MCF 10A (cell line): ENCODE results near the gene OSBPL3. TPM values are rescaled to one million over a fixed set of nuclear protein-coding genes. Genes with fewer than 3 reads are reported as not detected.

ENCODE experiments used
- BruUV-seq: library from RNA; stranded (reverse); fragments of 400-500 nt; replicated peaks from 2 replicates; lab custom pipeline; 2021; lab: Mats Ljungman, UMichigan
- CTCF ChIA-PET: fragments of 300-600 bp; sonication (Branson Sonifier 250); formaldehyde crosslinking; extraction: SDS; loops from one replicate; lab custom pipeline; 2021; ENCODE audit warnings: antibody characterized with exemption, inconsistent platforms; lab: Yijun Ruan, JAX
- POLR2A ChIA-PET: fragments of 300-600, 350-650 bp; sonication (Branson Sonifier 250); formaldehyde crosslinking; extraction: SDS; loops from one replicate; lab custom pipeline; 2020; ENCODE audit warnings: antibody characterized with exemption, inconsistent platforms; lab: Yijun Ruan, JAX
- DNase-seq: peaks from one replicate; pipeline ENCODE4 v3.0.0-alpha.2; 2018; ENCODE audit not compliant: unreplicated experiment
- H3K27ac Mint-ChIP-seq: one replicate; pipeline ENCODE4 v1.8.0; 2022; ENCODE audit warnings: mild to moderate bottlenecking, low read depth, mixed read lengths; ENCODE audit not compliant: unreplicated experiment
- H3K27me3 Mint-ChIP-seq: one replicate; pipeline ENCODE4 v1.8.0; 2022; ENCODE audit warnings: mixed read lengths; ENCODE audit not compliant: insufficient read depth, unreplicated experiment
- H3K36me3 Mint-ChIP-seq: one replicate; pipeline ENCODE4 v1.8.0; 2022; ENCODE audit warnings: mild to moderate bottlenecking, moderate library complexity, mixed read lengths; ENCODE audit not compliant: insufficient read depth, unreplicated experiment
- H3K4me1 Mint-ChIP-seq: one replicate; pipeline ENCODE4 v1.8.0; 2022; ENCODE audit warnings: mixed read lengths; ENCODE audit not compliant: insufficient read depth, unreplicated experiment
- H3K4me3 Mint-ChIP-seq: one replicate; pipeline ENCODE4 v1.8.0; 2022; ENCODE audit warnings: mild to moderate bottlenecking, moderate library complexity, mixed read lengths; ENCODE audit not compliant: unreplicated experiment
- H3K9me3 Mint-ChIP-seq: one replicate; pipeline ENCODE4 v1.8.0; 2022; ENCODE audit warnings: mixed read lengths; ENCODE audit not compliant: unreplicated experiment
- CTCF ChIP-seq: fragments of 200-600 bp; IDR thresholded peaks from one replicate; pipeline ENCODE4 v1.8.0; 2022; ENCODE audit warnings: antibody characterized with exemption, mild to moderate bottlenecking; ENCODE audit not compliant: unreplicated experiment
- intact Hi-C: fragments of 100-400 bp; cut with micrococcal nuclease; formaldehyde crosslinking; loops from 2 replicates; pipeline ENCODE4 v1.14.1; 2022
- total RNA-seq: library from RNA; stranded (reverse); gene quantifications from 2 replicates; pipeline ENCODE4 v1.2.3, GENCODE V29; 2022

OSBPL3 gene
- total RNA-seq, 1 experiment from 2014 or later = 33.8 TPM

GRCh38 chr7:24966802-24967201, 13.2 kb downstream of the OSBPL3 start:
- H3K4me3 Mint-ChIP-seq = no peak overlapping the region
- H3K27ac Mint-ChIP-seq = peak overlapping the region; percentile 17
- H3K4me1 Mint-ChIP-seq = peaks cover 58% of the 10 kb centered on the region
- CTCF ChIA-PET = interaction anchor here (0.6 to 1.0 kb wide), 2 partner anchors 13 to 55 kb away, joined by 3 to 4 read pairs; partner anchors contain the start of gene OSBPL3
- POLR2A ChIA-PET = interaction anchor here (0.6 to 13.4 kb wide), 7 partner anchors 9 to 216 kb away, joined by 3 to 161 read pairs (median 5); partner anchors contain the start of gene OSBPL3
- no TSS peak for BruUV-seq
- intact Hi-C loops = no loop called here
- no peaks in the 10 kb centered on the region for H3K27me3 Mint-ChIP-seq
- no peak for DNase-seq
- H3K9me3 Mint-ChIP-seq = peaks cover 9% of the 10 kb centered on the region
- TF ChIP-seq CTCF = no peak
- H3K36me3 Mint-ChIP-seq = no peaks in the 10 kb centered on the region

GRCh38 chr7:24965831-24966708, 13.9 kb downstream of the OSBPL3 start:
- Mint-ChIP-seq H3K4me1 (peaks cover 51% of the 10 kb centered on the region), H3K27ac (peak overlapping the region; percentile 17), H3K9me3 (peaks cover 9% of the 10 kb centered on the region), H3K27me3 (no peaks in the 10 kb centered on the region), H3K36me3 (no peaks in the 10 kb centered on the region), H3K4me3 (no peak overlapping the region)
- ChIA-PET CTCF (interaction anchor here (0.6 to 1.0 kb wide), 2 partner anchors 13 to 54 kb away, joined by 3 to 4 read pairs; partner anchors contain the start of gene OSBPL3), POLR2A (interaction anchor here (0.6 to 13.4 kb wide), 7 partner anchors 9 to 215 kb away, joined by 3 to 161 read pairs (median 5); partner anchors contain the start of gene OSBPL3)
- no peak for TF ChIP-seq CTCF
- intact Hi-C loops = no loop called here
- no TSS peak for BruUV-seq
- no peak for DNase-seq

- peaks cover 37% of the 10 kb centered on the region for H3K4me1 Mint-ChIP-seq
- H3K4me3 Mint-ChIP-seq = no peak overlapping the region
- H3K9me3 Mint-ChIP-seq = no peaks in the 10 kb centered on the region
- intact Hi-C loops = no loop called here
- no TSS peak for BruUV-seq
- DNase-seq = no peak
- H3K36me3 Mint-ChIP-seq = no peaks in the 10 kb centered on the region
- no peaks in the 10 kb centered on the region for H3K27me3 Mint-ChIP-seq
- ChIA-PET CTCF (interaction anchor here (0.5 to 1.8 kb wide), 5 partner anchors 11 to 143 kb away, joined by 3 to 7 read pairs (median 3); no protein-coding TSS in a partner anchor), POLR2A (interaction anchor here (0.7 to 13.4 kb wide), 8 partner anchors 9 to 210 kb away, joined by 3 to 161 read pairs (median 3); partner anchors contain the start of gene OSBPL3)
- no peak for TF ChIP-seq CTCF
- peak overlapping the region; percentile 52 for H3K27ac Mint-ChIP-seq
Measured at GRCh38 chr7:24964191-24964590, 15.8 kb downstream of the OSBPL3 start.

GRCh38 chr7:24963218-24963617, 16.8 kb downstream of the OSBPL3 start:
- Mint-ChIP-seq H3K4me1 (peaks cover 43% of the 10 kb centered on the region), H3K9me3 (no peaks in the 10 kb centered on the region), H3K36me3 (no peaks in the 10 kb centered on the region), H3K4me3 (no peak overlapping the region), H3K27ac (peak overlapping the region; percentile 32), H3K27me3 (no peaks in the 10 kb centered on the region)
- no peak for TF ChIP-seq CTCF
- intact Hi-C loops = no loop called here
- POLR2A ChIA-PET = interaction anchor here (0.6 to 13.4 kb wide), 4 partner anchors 10 to 258 kb away, joined by 3 to 161 read pairs (median 6); partner anchors contain the start of gene OSBPL3
- no peak for DNase-seq
- CTCF ChIA-PET = interaction anchor here (0.7 to 1.6 kb wide), 4 partner anchors 10 to 142 kb away, joined by 3 read pairs; no protein-coding TSS in a partner anchor
- BruUV-seq = no TSS peak
